Measurements from ENCODE around the gene FGF1.

- TF ChIP-seq CTCF (IDR thresholded peaks at IDR 0.05), result no peak
- TF ChIP-seq EP300 (IDR thresholded peaks at IDR 0.05), result no peak
Measured at GRCh38 chr5:142650060-142650459, 35.8 kb downstream of the FGF1 start.

Measured in stomach (tissue), 4 donors.